Left lung (tissue), 10 donors: ENCODE data around the gene SH3BP5L. TPM values are rescaled to one million over a fixed set of nuclear protein-coding genes. Genes with fewer than 3 reads are reported as not detected.
"Not testable (repeated sequence)": the region's sequence is repeated elsewhere in the genome, so short reads cannot be mapped to it uniquely, and the experiment has no call there.

ENCODE experiments used
- ATAC-seq: fragments of 200-7000 bp; cut with Tn5 transposase; one replicate; pipeline ENCODE4 v1.9.1; 2020; ENCODE audit warnings: moderate library complexity
- DNase-seq, 4 donors: peaks; one replicate each; pipeline ENCODE4 v3.0.0-alpha.2; 2013 to 2020
- H3K27ac ChIP-seq, 2 donors: fragments of 200-600 bp; sonication (generic) in 1 of 2; one replicate each; pipeline versions ENCODE4 v1.5.0 to v1.8.0; 2020 to 2021
- H3K27me3 ChIP-seq, 2 donors: fragments of 200-600 bp; sonication (generic) in 1 of 2; one replicate each; pipeline versions ENCODE4 v1.5.0 to v1.8.0; 2020 to 2021
- H3K36me3 ChIP-seq, 2 donors: fragments of 200-600 bp; sonication (generic) in 1 of 2; one replicate each; pipeline versions ENCODE4 v1.5.0 to v1.8.0; 2020 to 2021
- H3K4me1 ChIP-seq, 2 donors: fragments of 200-600 bp; one replicate each; pipeline ENCODE4 v1.8.0; 2021
- H3K4me3 ChIP-seq, 2 donors: fragments of 200-600 bp; sonication (generic) in 1 of 2; one replicate each; pipeline versions ENCODE4 v1.5.0 to v1.8.0; 2020 to 2021; ENCODE audit warnings: mild to moderate bottlenecking in 1 of 2
- H3K9me3 ChIP-seq, 2 donors: fragments of 200-600 bp; sonication (generic) in 1 of 2; one replicate each; pipeline versions ENCODE4 v1.5.0 to v1.8.0; 2020 to 2021
- CTCF ChIP-seq, 2 donors: fragments of 200-600 bp; sonication (generic) in 1 of 2; IDR thresholded peaks; one replicate each; pipeline versions ENCODE4 v1.5.0 to v1.8.0; 2021; ENCODE audit warnings: antibody characterized with exemption in 2 of 2
- intact Hi-C, 2 donors: fragments of 100-400 bp; cut with DNase I; formaldehyde crosslinking; loops; one replicate each; pipeline versions ENCODE4 v1.11.2 to v1.14.2; 2022
- polyA plus RNA-seq, 6 donors: library from polyadenylated mRNA; unstranded; fragments of 120-200 nt; gene quantifications; one replicate each; pipeline ENCODE4 v1.2.1, GENCODE V29; 2013; ENCODE audit not compliant: insufficient read length in 6 of 6
- total RNA-seq, 2 donors: library from RNA; stranded (reverse); fragmentation: NEBNext Ultra II Directional; extraction: Animal tissue kit (Norgen Biotek cat#: 25700); gene quantifications; one replicate each; pipeline ENCODE4 v1.2.1, GENCODE V29; 2021
- donor health status: DM: no; HTN: yes; CAD: no.
- donor health status: DM: no; HTN: no; CAD: no.

Gene SH3BP5L
- total and polyA plus RNA-seq, 8 donors = 23.0 to 26.5 (median 23.9) TPM

GRCh38 chr1:248798791-248799190, 26.9 kb downstream of the SH3BP5L start:
- Histone ChIP-seq H3K27me3 (no peaks in the 10 kb centered on the region), H3K4me3 (no peak overlapping the region), H3K4me1 (peaks cover 0 to 3% of the 10 kb centered on the region in 2 donors), H3K27ac (no peak overlapping the region), H3K36me3 (no peaks in the 10 kb centered on the region), H3K9me3 (peaks cover 0 to 5% of the 10 kb centered on the region in 2 donors)
- no peak for ATAC-seq
- DNase-seq = no peak
- TF ChIP-seq CTCF (IDR thresholded peaks at IDR 0.05) = no peak
- intact Hi-C loops = no loop called here

- H3K27ac ChIP-seq, DNase-seq, H3K36me3 ChIP-seq, H3K4me3 ChIP-seq, intact Hi-C loops, H3K4me1 ChIP-seq, ATAC-seq, H3K9me3 ChIP-seq, H3K27me3 ChIP-seq: not testable (repeated sequence)
Measured at GRCh38 chr1:248794663-248795062, 31.1 kb downstream of the SH3BP5L start.

- ATAC-seq (no peak), DNase-seq (no peak)
- peaks cover 0 to 5% of the 10 kb centered on the region in 2 donors for H3K9me3 ChIP-seq
- no peaks in the 10 kb centered on the region for H3K36me3 ChIP-seq
- no peak overlapping the region for H3K27ac ChIP-seq
- H3K4me3 ChIP-seq = no peak overlapping the region
- no peaks in the 10 kb centered on the region for H3K27me3 ChIP-seq
- TF ChIP-seq CTCF (IDR thresholded peaks at IDR 0.05) = no peak
- intact Hi-C loops = no loop called here
- no peaks in the 10 kb centered on the region for H3K4me1 ChIP-seq
Measured at GRCh38 chr1:248793592-248793991, 32.1 kb downstream of the SH3BP5L start.

- Histone ChIP-seq H3K36me3 (no peaks in the 10 kb centered on the region), H3K4me1 (no peaks in the 10 kb centered on the region), H3K27me3 (no peaks in the 10 kb centered on the region), H3K9me3 (peaks cover 0 to 5% of the 10 kb centered on the region in 2 donors), H3K4me3 (no peak overlapping the region), H3K27ac (peak overlapping the region in 1 of 2 donors; percentile 57)
- no peak for TF ChIP-seq CTCF (IDR thresholded peaks at IDR 0.05)
- no peak for ATAC-seq
- no peak for DNase-seq
- intact Hi-C loops = no loop called here
Measured at GRCh38 chr1:248792342-248792741, 33.4 kb downstream of the SH3BP5L start.

GRCh38 chr1:248791010-248791409, 34.7 kb downstream of the SH3BP5L start:
- TF ChIP-seq CTCF (IDR thresholded peaks at IDR 0.05) = no peak
- Histone ChIP-seq H3K36me3 (no peaks in the 10 kb centered on the region), H3K27me3 (no peaks in the 10 kb centered on the region), H3K4me1 (peaks cover 0 to 10% of the 10 kb centered on the region in 2 donors), H3K4me3 (no peak overlapping the region), H3K9me3 (peaks cover 0 to 5% of the 10 kb centered on the region in 2 donors), H3K27ac (peak overlapping the region in 1 of 2 donors; percentile 57)
- intact Hi-C loops = no loop called here
- ATAC-seq (no peak), DNase-seq (no peak)

- intact Hi-C loops = no loop called here
- no peaks in the 10 kb centered on the region for H3K27me3 ChIP-seq
Measured at GRCh38 chr1:248790456-248790855, 35.3 kb downstream of the SH3BP5L start.

GRCh38 chr1:248789337-248789736, 36.4 kb downstream of the SH3BP5L start:
- H3K27me3 ChIP-seq, H3K36me3 ChIP-seq, DNase-seq, ATAC-seq, intact Hi-C loops, H3K4me3 ChIP-seq, H3K27ac ChIP-seq, H3K9me3 ChIP-seq: not testable (repeated sequence)
- peaks cover 0 to 11% of the 10 kb centered on the region in 2 donors for H3K4me1 ChIP-seq

More at GRCh38 chr1:248790456-248790855, 35.3 kb downstream of the SH3BP5L start:
- no peak overlapping the region for H3K27ac ChIP-seq
- no peaks in the 10 kb centered on the region for H3K36me3 ChIP-seq
- H3K4me1 ChIP-seq = peaks cover 0 to 11% of the 10 kb centered on the region in 2 donors
- DNase-seq (no peak), ATAC-seq (no peak)
- no peak for TF ChIP-seq CTCF (IDR thresholded peaks at IDR 0.05)
- H3K9me3 ChIP-seq = peaks cover 0 to 5% of the 10 kb centered on the region in 2 donors
- no peak overlapping the region for H3K4me3 ChIP-seq
